CD4-positive, alpha-beta T cell treated with Interleukin-4 for 4 hours (primary cell): ENCODE results near the gene GFPT1.
"Not testable (repeated sequence)": the region's sequence is repeated elsewhere in the genome, so short reads cannot be mapped to it uniquely, and the experiment has no call there.

Experiments used
- DNase-seq: peaks from one replicate; pipeline ENCODE4 v3.0.0-alpha.2; 2020

The GFPT1 gene

GRCh38 chr2:69386789-69387734, at the start of gene GFPT1:
Gene GFPT1, minus strand, starts transcription at chr2:69387227. Its CDS starts 156 bp downstream, at chr2:69387071.
- peak; percentile 88 for DNase-seq

- no peak for DNase-seq
These were observed 49.5 kb upstream of the GFPT1 start for GRCh38 chr2:69436596-69436937.

- DNase-seq, result no peak
These were observed 47.7 kb upstream of the GFPT1 start for GRCh38 chr2:69434753-69435152.

- no peak for DNase-seq
These were observed 42.6 kb upstream of the GFPT1 start for GRCh38 chr2:69429491-69430183.

GRCh38 chr2:69428981-69429380, 42.0 kb upstream of the GFPT1 start:
- no peak for DNase-seq

- no peak for DNase-seq
These were observed 37.4 kb upstream of the GFPT1 start for GRCh38 chr2:69424419-69424818.

GRCh38 chr2:69422198-69422597, 35.2 kb upstream of the GFPT1 start:
- no peak for DNase-seq

- not testable (repeated sequence) for DNase-seq
These were observed 32.1 kb upstream of the GFPT1 start for GRCh38 chr2:69419111-69419510.

GRCh38 chr2:69416147-69416546, 29.1 kb upstream of the GFPT1 start:
- DNase-seq, result no peak

- no peak for DNase-seq
These were observed 24.1 kb upstream of the GFPT1 start for GRCh38 chr2:69411120-69411519.

- DNase-seq, result no peak
These were observed 18.3 kb upstream of the GFPT1 start for GRCh38 chr2:69405306-69405705.

GRCh38 chr2:69400121-69400520, 13.1 kb upstream of the GFPT1 start:
- DNase-seq, result no peak

GRCh38 chr2:69397234-69397633, 10.2 kb upstream of the GFPT1 start:
- DNase-seq, result no peak

GRCh38 chr2:69395866-69396265, 8.8 kb upstream of the GFPT1 start:
- DNase-seq, result no peak

- no peak for DNase-seq
These were observed 6.9 kb upstream of the GFPT1 start for GRCh38 chr2:69393963-69394362.

- no peak for DNase-seq
These were observed 3.4 kb upstream of the GFPT1 start for GRCh38 chr2:69390471-69390870.

GRCh38 chr2:69390001-69390400, 3.0 kb upstream of the GFPT1 start:
- no peak for DNase-seq

GRCh38 chr2:69389271-69389670, 2.2 kb upstream of the GFPT1 start:
- no peak for DNase-seq

- DNase-seq, result no peak
These were observed 899 bp upstream of the GFPT1 start for GRCh38 chr2:69387770-69388481.

- DNase-seq, result no peak
These were observed 667 bp downstream of the GFPT1 start for GRCh38 chr2:69386360-69386759.

GRCh38 chr2:69385443-69386151, 1.4 kb downstream of the GFPT1 start:
- DNase-seq, result no peak

- DNase-seq, result no peak
These were observed 2.4 kb downstream of the GFPT1 start for GRCh38 chr2:69384618-69385081.
